Activated naive CD8-positive, alpha-beta T cell treated with anti-CD3 and anti-CD28 coated beads, Interleukin-2, amount 10 ng/mL, durations not matched to agents 7 days and 5 days (primary cell): Measurements from ENCODE around the gene CHST9. TPM values are rescaled to one million over a fixed set of nuclear protein-coding genes. Genes with fewer than 3 reads are reported as not detected.
"Not testable (repeated sequence)": the region's sequence is repeated elsewhere in the genome, so short reads cannot be mapped to it uniquely, and the experiment has no call there.

Experiments
- ATAC-seq: fragments of 150-1000 bp; cut with Tn5 transposase; one replicate; pipeline ENCODE4 v1.10.0; 2021; ENCODE audit warnings: low read depth, moderate library complexity
- POLR2A ChIA-PET: fragments of 350-600 bp; sonication (Branson Sonifier 250); formaldehyde crosslinking; loops from one replicate; lab custom pipeline; 2021; ENCODE audit warnings: antibody characterized with exemption; lab: Charles Lee
- DNase-seq: peaks from one replicate; pipeline ENCODE4 v3.0.0; 2021
- H3K27ac Mint-ChIP-seq: one replicate; pipeline ENCODE4 v1.8.0; 2022; ENCODE audit warnings: mild to moderate bottlenecking, mixed read lengths
- H3K27me3 Mint-ChIP-seq: one replicate; pipeline ENCODE4 v1.8.0; 2022; ENCODE audit warnings: mild to moderate bottlenecking, moderate library complexity, mixed read lengths
- H3K36me3 Mint-ChIP-seq: one replicate; pipeline ENCODE4 v1.8.0; 2021; ENCODE audit warnings: mild to moderate bottlenecking, mixed read lengths
- H3K4me1 Mint-ChIP-seq: one replicate; pipeline ENCODE4 v1.8.0; 2021; ENCODE audit warnings: mixed read lengths
- H3K4me3 Mint-ChIP-seq: one replicate; pipeline ENCODE4 v1.8.0; 2022; ENCODE audit warnings: mild to moderate bottlenecking, moderate library complexity, mixed read lengths
- H3K9me3 Mint-ChIP-seq: one replicate; pipeline ENCODE4 v1.8.0; 2021; ENCODE audit warnings: mixed read lengths
- total RNA-seq, 2 experiments: library from RNA; stranded (reverse); gene quantifications; one replicate each; pipeline ENCODE4 v1.2.3, GENCODE V29; 2021

Gene CHST9
- total RNA-seq, 2 experiments from 2014 or later, result not detected

GRCh38 chr18:26960911-26961310 lies 224.2 kb downstream of the CHST9 start:
- no peak for DNase-seq
- H3K27me3 Mint-ChIP-seq, result no peaks in the 10 kb centered on the region
- peaks cover 7% of the 10 kb centered on the region for H3K9me3 Mint-ChIP-seq
- no peaks in the 10 kb centered on the region for H3K36me3 Mint-ChIP-seq
- H3K4me3 Mint-ChIP-seq, result no peak overlapping the region
- no peak overlapping the region for H3K27ac Mint-ChIP-seq
- H3K4me1 Mint-ChIP-seq, result no peaks in the 10 kb centered on the region
- ATAC-seq, result no peak
- POLR2A ChIA-PET, result no interaction called here

DNA sequence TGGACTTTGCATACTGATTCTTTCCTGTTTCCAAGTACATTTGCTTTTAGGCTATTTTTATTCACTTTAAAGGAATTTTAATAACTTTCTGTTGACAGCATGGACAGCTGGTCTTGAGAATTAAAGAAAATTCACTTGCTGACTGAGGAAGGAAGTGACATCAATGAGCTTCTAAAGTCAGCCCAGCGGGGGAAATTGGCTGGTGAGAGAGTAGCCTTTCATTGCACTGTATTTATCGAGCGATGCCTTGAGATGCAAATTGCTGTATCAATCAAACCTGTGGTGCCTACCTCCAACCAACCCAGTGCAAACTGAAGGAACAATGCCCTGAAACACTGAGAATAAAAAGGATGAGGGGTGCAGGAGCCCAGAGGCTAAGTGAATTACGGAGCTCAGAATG lies 228.2 kb downstream of the CHST9 start:
- POLR2A ChIA-PET, result no interaction called here
- H3K36me3 Mint-ChIP-seq, result no peaks in the 10 kb centered on the region

DNA sequence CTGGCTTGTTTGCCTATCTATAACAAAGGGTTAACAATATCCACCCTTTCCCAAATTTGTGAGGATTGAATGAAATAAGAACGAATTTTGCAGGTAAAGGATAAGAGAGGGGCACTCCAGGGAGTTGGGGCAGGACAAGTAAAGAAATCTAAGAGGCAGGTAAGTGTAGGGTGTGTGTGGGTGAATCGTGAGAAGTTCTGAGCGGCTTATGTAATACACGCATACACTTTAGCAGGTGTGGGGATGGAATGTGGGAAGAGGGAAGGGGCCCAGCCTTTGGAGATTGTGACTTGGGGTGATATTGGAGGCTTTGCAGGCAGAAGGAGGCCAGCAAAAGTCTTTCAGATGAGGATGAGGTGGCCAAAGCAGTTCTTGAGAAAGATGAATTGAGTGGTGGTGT lies 236.4 kb downstream of the CHST9 start:
- POLR2A ChIA-PET, result no interaction called here
- no peak overlapping the region for H3K27ac Mint-ChIP-seq

More for the DNA sequence above, 228.2 kb downstream of the CHST9 start:
- Mint-ChIP-seq H3K27ac (no peak overlapping the region), H3K4me3 (no peak overlapping the region), H3K27me3 (no peaks in the 10 kb centered on the region), H3K9me3 (peaks cover 7% of the 10 kb centered on the region), H3K4me1 (no peaks in the 10 kb centered on the region)
- ATAC-seq (no peak), DNase-seq (no peak)

DNA sequence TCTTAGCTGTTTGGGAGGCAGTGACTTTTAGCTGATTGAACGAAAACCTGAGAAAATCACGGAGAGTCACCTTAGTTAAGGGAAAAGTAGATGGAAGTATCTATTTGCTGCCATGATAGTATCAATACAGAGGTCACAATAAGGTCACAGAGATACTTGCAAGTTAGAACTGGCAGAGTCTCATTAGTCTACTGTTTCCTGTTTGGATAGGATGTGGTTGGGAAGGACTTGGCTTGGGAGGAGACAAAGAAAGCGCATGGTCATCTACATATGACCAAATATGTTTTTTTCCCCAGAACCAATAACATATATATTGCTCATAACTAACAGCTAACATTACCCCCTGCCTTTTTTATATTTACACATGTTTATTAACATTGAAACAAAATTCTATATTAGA lies 241.2 kb downstream of the CHST9 start:
- ATAC-seq, result no peak
- POLR2A ChIA-PET, result interaction anchor here (0.6 kb wide), 1 partner anchor 1793 kb away, joined by 4 read pairs; no protein-coding TSS in a partner anchor

More for the DNA sequence above, 236.4 kb downstream of the CHST9 start:
- Mint-ChIP-seq H3K4me3 (no peak overlapping the region), H3K36me3 (no peaks in the 10 kb centered on the region), H3K4me1 (no peaks in the 10 kb centered on the region), H3K9me3 (peaks cover 2% of the 10 kb centered on the region), H3K27me3 (no peaks in the 10 kb centered on the region)
- no peak for ATAC-seq
- no peak for DNase-seq

DNA sequence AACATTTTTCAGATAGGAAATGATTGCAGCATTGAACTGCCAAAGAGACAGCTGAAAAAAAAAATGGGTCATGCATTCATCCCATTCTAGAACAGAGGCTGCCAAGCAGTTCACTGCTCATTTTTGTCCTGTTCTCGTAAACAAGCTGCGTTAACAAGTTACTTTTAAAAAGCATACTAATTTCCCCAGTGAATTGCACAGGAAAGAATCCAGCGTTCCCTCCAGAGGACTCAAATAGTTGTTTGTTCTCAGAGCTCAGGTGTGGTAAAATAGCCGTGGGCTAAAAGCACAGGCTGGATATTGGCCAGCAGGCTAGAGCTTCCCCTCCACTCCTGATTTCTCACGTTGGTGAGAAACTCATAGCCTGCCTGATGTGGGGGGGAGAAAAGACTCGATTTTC lies 243.5 kb downstream of the CHST9 start:
- Mint-ChIP-seq H3K27me3 (no peaks in the 10 kb centered on the region), H3K9me3 (peaks cover 5% of the 10 kb centered on the region), H3K4me3 (no peak overlapping the region), H3K36me3 (no peaks in the 10 kb centered on the region), H3K4me1 (no peaks in the 10 kb centered on the region), H3K27ac (no peak overlapping the region)
- ATAC-seq (no peak), DNase-seq (no peak)
- POLR2A ChIA-PET, result no interaction called here

More for the DNA sequence above, 241.2 kb downstream of the CHST9 start:
- DNase-seq, result no peak
- H3K9me3 Mint-ChIP-seq, result peaks cover 5% of the 10 kb centered on the region
- no peak overlapping the region for H3K27ac Mint-ChIP-seq
- H3K4me3 Mint-ChIP-seq, result no peak overlapping the region
- H3K27me3 Mint-ChIP-seq, result no peaks in the 10 kb centered on the region
- no peaks in the 10 kb centered on the region for H3K36me3 Mint-ChIP-seq
- H3K4me1 Mint-ChIP-seq, result no peaks in the 10 kb centered on the region

- Mint-ChIP-seq H3K36me3 (no peaks in the 10 kb centered on the region), H3K9me3 (peaks cover 3% of the 10 kb centered on the region), H3K27me3 (no peaks in the 10 kb centered on the region), H3K4me1 (no peaks in the 10 kb centered on the region), H3K4me3 (no peak overlapping the region), H3K27ac (no peak overlapping the region)
- DNase-seq (no peak), ATAC-seq (no peak)
- POLR2A ChIA-PET, result no interaction called here
Observed at GRCh38 chr18:26940744-26941398, 244.2 kb downstream of the CHST9 start.

DNA sequence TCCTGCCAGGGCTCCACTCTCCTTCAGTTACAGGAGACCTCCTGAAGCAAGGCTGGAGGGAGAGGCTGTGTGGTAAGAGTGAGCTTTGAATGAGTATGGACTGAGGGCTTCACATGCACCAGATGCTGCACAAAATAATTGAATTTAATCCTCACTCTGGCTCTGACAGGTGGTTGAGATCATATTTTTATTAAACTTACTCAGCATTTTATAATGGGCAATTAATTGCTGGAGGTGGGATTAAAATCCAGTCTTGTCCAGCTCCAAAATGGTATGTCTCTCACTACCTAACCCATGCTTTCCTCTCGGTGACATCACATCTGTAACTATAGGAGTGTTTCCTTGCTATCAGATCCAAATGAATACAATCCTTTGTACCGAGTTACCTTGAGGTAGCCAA lies 253.4 kb downstream of the CHST9 start:
- Mint-ChIP-seq H3K27ac (no peak overlapping the region), H3K9me3 (no peaks in the 10 kb centered on the region), H3K36me3 (no peaks in the 10 kb centered on the region), H3K4me3 (no peak overlapping the region), H3K27me3 (no peaks in the 10 kb centered on the region), H3K4me1 (no peaks in the 10 kb centered on the region)
- DNase-seq (no peak), ATAC-seq (no peak)
- POLR2A ChIA-PET, result no interaction called here

GRCh38 chr18:26930630-26931029 lies 254.5 kb downstream of the CHST9 start:
- POLR2A ChIA-PET, result no interaction called here
- Mint-ChIP-seq H3K4me3 (no peak overlapping the region), H3K4me1 (no peaks in the 10 kb centered on the region), H3K27ac (no peak overlapping the region), H3K27me3 (no peaks in the 10 kb centered on the region), H3K36me3 (no peaks in the 10 kb centered on the region), H3K9me3 (no peaks in the 10 kb centered on the region)
- DNase-seq (no peak), ATAC-seq (no peak)

GRCh38 chr18:26928670-26929313 lies 256.3 kb downstream of the CHST9 start:
- Mint-ChIP-seq H3K27me3 (no peaks in the 10 kb centered on the region), H3K36me3 (no peaks in the 10 kb centered on the region), H3K9me3 (no peaks in the 10 kb centered on the region), H3K4me3 (no peak overlapping the region), H3K4me1 (no peaks in the 10 kb centered on the region), H3K27ac (no peak overlapping the region)
- ATAC-seq (no peak), DNase-seq (no peak)
- POLR2A ChIA-PET, result no interaction called here

- H3K27ac Mint-ChIP-seq, DNase-seq, H3K27me3 Mint-ChIP-seq, H3K36me3 Mint-ChIP-seq, H3K9me3 Mint-ChIP-seq, ATAC-seq, H3K4me3 Mint-ChIP-seq, H3K4me1 Mint-ChIP-seq, POLR2A ChIA-PET: not testable (repeated sequence)
Observed at GRCh38 chr18:26927822-26928221, 257.3 kb downstream of the CHST9 start.

DNA sequence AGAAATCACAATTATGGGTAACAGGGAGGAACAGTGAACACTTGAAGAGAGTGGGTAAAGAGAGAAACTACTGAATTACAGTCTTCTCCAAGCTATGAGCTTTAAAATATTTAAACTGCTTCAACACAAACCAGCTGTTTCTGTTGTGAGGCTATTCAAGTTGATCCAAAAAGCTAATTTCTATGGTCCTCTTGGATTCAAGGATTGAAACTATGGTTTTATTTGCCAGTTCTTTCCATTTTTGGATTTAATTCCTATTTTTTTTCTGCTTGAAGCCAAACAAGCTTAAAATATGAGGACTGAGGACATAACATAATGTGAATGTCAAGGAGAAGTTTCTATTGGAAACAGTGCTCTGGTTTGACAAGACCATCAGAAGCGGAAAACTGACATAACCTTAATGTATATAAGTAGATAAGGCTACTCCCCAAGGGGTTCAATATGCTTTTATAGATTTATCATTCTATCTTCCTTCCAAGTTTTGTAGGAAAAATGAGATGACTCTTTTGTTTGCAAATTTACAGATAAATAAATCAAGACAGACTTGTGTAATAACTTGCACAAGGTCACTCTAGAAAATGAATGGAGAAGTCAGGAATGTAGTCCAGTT lies 258.9 kb downstream of the CHST9 start:
- H3K27me3 Mint-ChIP-seq, result no peaks in the 10 kb centered on the region

DNA sequence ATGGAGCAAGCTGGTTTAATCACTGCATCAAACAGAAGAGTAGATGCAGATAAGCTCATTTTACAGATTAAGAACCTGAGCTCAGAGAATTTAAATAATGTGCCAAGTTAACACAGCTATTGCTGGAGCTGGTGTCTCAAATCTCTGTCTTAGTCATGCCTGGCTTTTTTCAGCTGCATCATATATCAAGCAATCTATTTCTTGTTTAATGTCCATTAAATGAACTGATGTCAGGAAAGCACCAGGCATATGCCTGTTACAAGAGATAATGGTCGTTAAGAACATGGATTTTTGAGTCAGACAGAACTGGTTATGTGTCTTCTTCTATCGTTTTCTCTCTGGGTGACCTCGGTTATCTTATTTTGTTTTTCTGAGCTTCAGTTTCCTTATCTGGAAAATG lies 259.8 kb downstream of the CHST9 start:
- Mint-ChIP-seq H3K36me3 (no peaks in the 10 kb centered on the region), H3K4me3 (no peak overlapping the region), H3K27ac (no peak overlapping the region), H3K27me3 (no peaks in the 10 kb centered on the region), H3K4me1 (no peaks in the 10 kb centered on the region), H3K9me3 (no peaks in the 10 kb centered on the region)
- DNase-seq (no peak), ATAC-seq (no peak)
- POLR2A ChIA-PET, result no interaction called here

More for the DNA sequence above, 258.9 kb downstream of the CHST9 start:
- Mint-ChIP-seq H3K4me1 (no peaks in the 10 kb centered on the region), H3K36me3 (no peaks in the 10 kb centered on the region), H3K27ac (no peak overlapping the region), H3K4me3 (no peak overlapping the region), H3K9me3 (no peaks in the 10 kb centered on the region)
- no peak for ATAC-seq
- POLR2A ChIA-PET, result no interaction called here
- no peak for DNase-seq

GRCh38 chr18:26922313-26922712 lies 262.8 kb downstream of the CHST9 start:
- no peak for DNase-seq
- H3K27me3 Mint-ChIP-seq, result no peaks in the 10 kb centered on the region
- no peak overlapping the region for H3K4me3 Mint-ChIP-seq
- H3K36me3 Mint-ChIP-seq, result no peaks in the 10 kb centered on the region
- no peak for ATAC-seq
- H3K4me1 Mint-ChIP-seq, result no peaks in the 10 kb centered on the region
- POLR2A ChIA-PET, result no interaction called here
- no peaks in the 10 kb centered on the region for H3K9me3 Mint-ChIP-seq
- no peak overlapping the region for H3K27ac Mint-ChIP-seq

GRCh38 chr18:26920644-26921043 lies 264.5 kb downstream of the CHST9 start:
- Mint-ChIP-seq H3K9me3 (peaks cover 1% of the 10 kb centered on the region), H3K4me3 (no peak overlapping the region), H3K4me1 (no peaks in the 10 kb centered on the region), H3K36me3 (no peaks in the 10 kb centered on the region), H3K27ac (no peak overlapping the region), H3K27me3 (no peaks in the 10 kb centered on the region)
- POLR2A ChIA-PET, result no interaction called here
- DNase-seq (no peak), ATAC-seq (no peak)
